Brain microvascular endothelial cell (primary cell): ENCODE measurements around the gene ALK.

Source experiments
- DNase-seq: peaks from one replicate; pipeline ENCODE4 v3.0.0-alpha.2; 2020
- H3K27ac ChIP-seq: fragments of 250-450 bp; sonication (Bioruptor Pico); 2 replicates; pipeline ENCODE4 v1.5.1; 2020; ENCODE audit warnings: mild to moderate bottlenecking, moderate library complexity
- H3K27me3 ChIP-seq: fragments of 250-450 bp; sonication (Bioruptor Pico); replicated peaks from 2 replicates; pipeline ENCODE4 v1.5.1; 2020; ENCODE audit warnings: mild to moderate bottlenecking
- H3K36me3 ChIP-seq: fragments of 250-450 bp; sonication (Bioruptor Pico); replicated peaks from 2 replicates; pipeline ENCODE4 v1.5.1; 2020; ENCODE audit warnings: mild to moderate bottlenecking
- H3K4me3 ChIP-seq: 2 replicates; pipeline ENCODE4 v1.5.1; 2011; ENCODE audit warnings: low read depth, mild to moderate bottlenecking, control low read depth, low read length, moderate library complexity
- CTCF ChIP-seq: IDR thresholded peaks from 2 replicates; pipeline ENCODE4 v1.5.1; 2011; ENCODE audit warnings: low read depth, mild to moderate bottlenecking, moderate library complexity, low read length, control low read depth, inconsistent platforms; ENCODE audit errors: missing control alignments
- in situ Hi-C: cut with HindIII; loops from 2 replicates; pipeline ENCODE4 v1.10.0; 2017; ENCODE audit warnings: low sequenced_read_pairs, low pct_ligation_motif_present

ALK gene

GRCh38 chr2:29360016-29360784 is 561.2 kb downstream of the ALK start:
- no peak overlapping the region for H3K4me3 ChIP-seq
- no peak for DNase-seq
- H3K27me3 ChIP-seq, result no peaks in the 10 kb centered on the region
- no peaks in the 10 kb centered on the region for H3K36me3 ChIP-seq
- H3K27ac ChIP-seq, result no peak overlapping the region
- TF ChIP-seq CTCF, result no peak
- in situ Hi-C loops, result no loop called here

GRCh38 chr2:29353403-29353991 is 567.9 kb downstream of the ALK start:
- no peaks in the 10 kb centered on the region for H3K36me3 ChIP-seq
- no peak for TF ChIP-seq CTCF
- H3K4me3 ChIP-seq, result no peak overlapping the region
- in situ Hi-C loops, result no loop called here
- no peak overlapping the region for H3K27ac ChIP-seq
- no peaks in the 10 kb centered on the region for H3K27me3 ChIP-seq
- no peak for DNase-seq

GRCh38 chr2:29351916-29352591 is 569.3 kb downstream of the ALK start:
- no peak for TF ChIP-seq CTCF

GRCh38 chr2:29351248-29351647 is 570.1 kb downstream of the ALK start:
- Histone ChIP-seq H3K4me3 (no peak overlapping the region), H3K27me3 (no peaks in the 10 kb centered on the region), H3K36me3 (no peaks in the 10 kb centered on the region), H3K27ac (no peak overlapping the region)
- TF ChIP-seq CTCF, result no peak
- in situ Hi-C loops, result no loop called here
- DNase-seq, result no peak

More at GRCh38 chr2:29351916-29352591, 569.3 kb downstream of the ALK start:
- H3K36me3 ChIP-seq, result no peaks in the 10 kb centered on the region
- H3K27ac ChIP-seq, result no peak overlapping the region
- DNase-seq, result no peak
- no peak overlapping the region for H3K4me3 ChIP-seq
- in situ Hi-C loops, result no loop called here
- H3K27me3 ChIP-seq, result no peaks in the 10 kb centered on the region

GRCh38 chr2:29349316-29350030 is 571.9 kb downstream of the ALK start:
- Histone ChIP-seq H3K4me3 (no peak overlapping the region), H3K27me3 (no peaks in the 10 kb centered on the region), H3K27ac (no peak overlapping the region), H3K36me3 (no peaks in the 10 kb centered on the region)
- in situ Hi-C loops, result no loop called here
- no peak for TF ChIP-seq CTCF
- DNase-seq, result no peak
